Mesodermal cell (in vitro differentiated cells): ENCODE results near the gene REG1B.
"Not testable (repeated sequence)": the region's sequence is repeated elsewhere in the genome, so short reads cannot be mapped to it uniquely, and the experiment has no call there.

ENCODE experiments used
- H3K27ac ChIP-seq: 2 replicates; pipeline ENCODE4 v1.7.0; 2013; ENCODE audit warnings: mild to moderate bottlenecking, low read depth, low read length, moderate library complexity; ENCODE audit not compliant: severe bottlenecking
- H3K36me3 ChIP-seq: 2 replicates; pipeline ENCODE4 v1.7.1; 2013; ENCODE audit warnings: mild to moderate bottlenecking, low read length, moderate library complexity; ENCODE audit not compliant: control insufficient read depth, insufficient read depth
- H3K4me1 ChIP-seq: one replicate; pipeline ENCODE4 v1.7.1; 2013; ENCODE audit warnings: mild to moderate bottlenecking, low read length; ENCODE audit not compliant: insufficient read depth, control insufficient read depth, poor library complexity, severe bottlenecking
- H3K4me3 ChIP-seq: 2 replicates; pipeline ENCODE4 v1.7.0; 2013; ENCODE audit warnings: low read length, control low read depth, mild to moderate bottlenecking; ENCODE audit not compliant: insufficient read depth, poor library complexity, severe bottlenecking; ENCODE audit errors: extremely low read depth
- H3K9me3 ChIP-seq: 2 replicates; pipeline ENCODE4 v1.7.1; 2013; ENCODE audit warnings: mild to moderate bottlenecking, low read length, moderate library complexity; ENCODE audit not compliant: control insufficient read depth
- WGBS, 2 experiments: methylation state at CpG; one replicate each; pipeline ENCODE4 v1.1.5; 2013; ENCODE audit warnings: missing lambda C conversion rate in 2 of 2; ENCODE audit not compliant: insufficient coverage in 2 of 2; 5-methylcytosine and 5-hydroxymethylcytosine counted together

Gene REG1B

GRCh38 chr2:79084495-79085135, 3.2 kb downstream of the REG1B start:
- Histone ChIP-seq H3K4me3 (no peak overlapping the region), H3K27ac (no peak overlapping the region), H3K36me3 (no peaks in the 10 kb centered on the region), H3K9me3 (no peaks in the 10 kb centered on the region), H3K4me1 (no peaks in the 10 kb centered on the region)
- WGBS, 2 experiments, result 88 to 100% methylated on average over 1 to 2 of the region's 3 CpGs

GRCh38 chr2:79083597-79084251, 4.1 kb downstream of the REG1B start:
- no peaks in the 10 kb centered on the region for H3K9me3 ChIP-seq
- H3K4me1 ChIP-seq, result no peaks in the 10 kb centered on the region
- no peak overlapping the region for H3K4me3 ChIP-seq
- H3K36me3 ChIP-seq, result no peaks in the 10 kb centered on the region
- H3K27ac ChIP-seq, result no peak overlapping the region

GRCh38 chr2:79082987-79083386, 4.8 kb downstream of the REG1B start:
- H3K4me3 ChIP-seq, result no peak overlapping the region
- H3K4me1 ChIP-seq, result no peaks in the 10 kb centered on the region
- 84 to 95% methylated on average over 5 of the region's 5 CpGs for WGBS, 2 experiments
- no peaks in the 10 kb centered on the region for H3K36me3 ChIP-seq
- no peak overlapping the region for H3K27ac ChIP-seq
- no peaks in the 10 kb centered on the region for H3K9me3 ChIP-seq

GRCh38 chr2:79071078-79071477, 16.7 kb downstream of the REG1B start:
- H3K27ac ChIP-seq, result no peak overlapping the region
- H3K4me1 ChIP-seq, result peaks cover 4% of the 10 kb centered on the region
- H3K36me3 ChIP-seq, result no peaks in the 10 kb centered on the region
- H3K4me3 ChIP-seq, result no peak overlapping the region
- 100% methylated on average over 1 of the region's 2 CpGs for WGBS, 2 experiments
- no peaks in the 10 kb centered on the region for H3K9me3 ChIP-seq

- no peaks in the 10 kb centered on the region for H3K9me3 ChIP-seq
- no peaks in the 10 kb centered on the region for H3K4me1 ChIP-seq
Measured at GRCh38 chr2:79065201-79065600, 22.6 kb downstream of the REG1B start.

GRCh38 chr2:79054769-79055168, 33.0 kb downstream of the REG1B start:
- H3K9me3 ChIP-seq, H3K4me1 ChIP-seq, H3K36me3 ChIP-seq, H3K4me3 ChIP-seq, H3K27ac ChIP-seq: not testable (repeated sequence)
- WGBS, 2 experiments, result 100% methylated on average over 1 of the region's 5 CpGs; no CpG with 5 or more reads in 1 of the 2 experiments

More at GRCh38 chr2:79065201-79065600, 22.6 kb downstream of the REG1B start:
- H3K27ac ChIP-seq, result no peak overlapping the region
- H3K4me3 ChIP-seq, result no peak overlapping the region
- H3K36me3 ChIP-seq, result no peaks in the 10 kb centered on the region
- 80 to 83% methylated on average over 1 of the region's 2 CpGs for WGBS, 2 experiments

- not testable (repeated sequence) for H3K4me3 ChIP-seq, H3K9me3 ChIP-seq, H3K36me3 ChIP-seq, H3K27ac ChIP-seq, H3K4me1 ChIP-seq
- WGBS, 2 experiments, result 77 to 82% methylated on average over 2 to 5 of the region's 5 CpGs
Measured at GRCh38 chr2:79053486-79053885, 34.3 kb downstream of the REG1B start.

- no peak overlapping the region for H3K4me3 ChIP-seq
- H3K4me1 ChIP-seq, result no peaks in the 10 kb centered on the region
- H3K36me3 ChIP-seq, result no peaks in the 10 kb centered on the region
- H3K9me3 ChIP-seq, result no peaks in the 10 kb centered on the region
- WGBS, 2 experiments, result no CpG with 5 or more reads among the region's 1 CpG
- H3K27ac ChIP-seq, result no peak overlapping the region
Measured at GRCh38 chr2:79041032-79041448, 46.8 kb downstream of the REG1B start.

- Histone ChIP-seq H3K4me1 (no peaks in the 10 kb centered on the region), H3K27ac (no peak overlapping the region), H3K9me3 (no peaks in the 10 kb centered on the region), H3K4me3 (no peak overlapping the region), H3K36me3 (no peaks in the 10 kb centered on the region)
- WGBS, 2 experiments, result 89 to 100% methylated on average over 2 of the region's 3 CpGs
Measured at GRCh38 chr2:79039944-79040343, 47.8 kb downstream of the REG1B start.
